GM12872 (cell line): ENCODE measurements around the gene SLAMF6.

ENCODE experiments used
- TF ChIP-seq, protein P1 (sequence below): IDR thresholded peaks from 3 replicates; pipeline ENCODE4 v1.5.1; 2011; ENCODE audit warnings: low read depth, mild to moderate bottlenecking, low read length, moderate library complexity; ENCODE audit not compliant: insufficient read depth

SLAMF6 gene

DNA sequence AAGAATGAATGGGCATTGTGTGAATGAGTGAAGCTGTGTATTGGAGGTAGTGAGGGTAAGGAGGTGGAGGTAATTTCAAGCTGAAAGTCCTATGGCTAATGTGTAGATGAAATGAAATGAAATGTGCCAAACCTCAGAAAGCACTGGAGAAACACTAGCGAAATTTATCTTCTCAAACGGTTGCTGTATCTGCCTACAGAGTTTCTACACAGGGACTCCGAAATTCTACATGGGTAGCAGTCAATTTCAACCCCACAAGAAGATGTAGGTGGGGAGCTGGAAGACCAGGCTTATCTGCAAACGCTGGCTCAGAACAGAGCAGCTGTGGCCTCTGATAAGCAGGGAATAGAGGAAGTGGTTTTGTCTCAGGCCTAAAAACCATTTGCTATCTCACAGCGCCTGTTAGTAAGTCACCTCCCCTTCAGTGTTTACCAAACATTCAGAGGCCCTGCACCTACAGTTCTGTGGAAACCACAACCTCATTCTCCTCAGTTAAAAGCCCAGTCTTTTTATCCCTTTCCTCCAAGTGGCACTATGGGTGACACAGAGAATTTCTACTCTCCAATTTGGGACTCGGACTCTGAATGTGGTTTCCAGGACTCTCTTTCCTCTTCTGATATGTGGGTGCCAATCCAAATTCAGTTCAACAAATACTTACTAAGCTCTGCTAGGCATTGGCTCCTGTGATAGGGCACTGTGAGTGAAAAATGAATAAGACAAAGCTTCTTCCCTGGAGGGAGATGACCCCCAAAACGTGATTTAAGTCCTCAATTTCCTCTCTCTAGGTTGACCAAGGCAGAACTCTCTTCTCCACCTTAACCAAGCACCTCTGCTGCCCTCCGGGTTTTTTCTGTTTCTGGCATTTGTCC lies 17.2 kb upstream of the SLAMF6 start:
- TF ChIP-seq, protein P1, sequence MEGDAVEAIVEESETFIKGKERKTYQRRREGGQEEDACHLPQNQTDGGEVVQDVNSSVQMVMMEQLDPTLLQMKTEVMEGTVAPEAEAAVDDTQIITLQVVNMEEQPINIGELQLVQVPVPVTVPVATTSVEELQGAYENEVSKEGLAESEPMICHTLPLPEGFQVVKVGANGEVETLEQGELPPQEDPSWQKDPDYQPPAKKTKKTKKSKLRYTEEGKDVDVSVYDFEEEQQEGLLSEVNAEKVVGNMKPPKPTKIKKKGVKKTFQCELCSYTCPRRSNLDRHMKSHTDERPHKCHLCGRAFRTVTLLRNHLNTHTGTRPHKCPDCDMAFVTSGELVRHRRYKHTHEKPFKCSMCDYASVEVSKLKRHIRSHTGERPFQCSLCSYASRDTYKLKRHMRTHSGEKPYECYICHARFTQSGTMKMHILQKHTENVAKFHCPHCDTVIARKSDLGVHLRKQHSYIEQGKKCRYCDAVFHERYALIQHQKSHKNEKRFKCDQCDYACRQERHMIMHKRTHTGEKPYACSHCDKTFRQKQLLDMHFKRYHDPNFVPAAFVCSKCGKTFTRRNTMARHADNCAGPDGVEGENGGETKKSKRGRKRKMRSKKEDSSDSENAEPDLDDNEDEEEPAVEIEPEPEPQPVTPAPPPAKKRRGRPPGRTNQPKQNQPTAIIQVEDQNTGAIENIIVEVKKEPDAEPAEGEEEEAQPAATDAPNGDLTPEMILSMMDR: no peak

DNA sequence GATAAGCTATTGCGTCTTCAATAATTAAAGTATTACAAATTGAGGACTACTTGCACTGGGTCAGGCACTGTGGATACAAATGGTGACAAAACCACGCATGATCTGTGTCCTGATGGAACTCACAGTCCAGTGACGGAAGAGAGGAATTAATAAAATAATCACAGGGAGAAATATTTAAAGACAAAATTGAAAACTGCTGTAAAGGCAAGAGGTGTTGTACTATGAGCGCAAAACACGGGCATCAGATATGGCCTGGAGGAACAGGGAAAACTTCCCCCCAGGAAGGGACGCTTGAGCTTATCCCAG lies 16.6 kb upstream of the SLAMF6 start:
- TF ChIP-seq, protein P1: no peak

DNA sequence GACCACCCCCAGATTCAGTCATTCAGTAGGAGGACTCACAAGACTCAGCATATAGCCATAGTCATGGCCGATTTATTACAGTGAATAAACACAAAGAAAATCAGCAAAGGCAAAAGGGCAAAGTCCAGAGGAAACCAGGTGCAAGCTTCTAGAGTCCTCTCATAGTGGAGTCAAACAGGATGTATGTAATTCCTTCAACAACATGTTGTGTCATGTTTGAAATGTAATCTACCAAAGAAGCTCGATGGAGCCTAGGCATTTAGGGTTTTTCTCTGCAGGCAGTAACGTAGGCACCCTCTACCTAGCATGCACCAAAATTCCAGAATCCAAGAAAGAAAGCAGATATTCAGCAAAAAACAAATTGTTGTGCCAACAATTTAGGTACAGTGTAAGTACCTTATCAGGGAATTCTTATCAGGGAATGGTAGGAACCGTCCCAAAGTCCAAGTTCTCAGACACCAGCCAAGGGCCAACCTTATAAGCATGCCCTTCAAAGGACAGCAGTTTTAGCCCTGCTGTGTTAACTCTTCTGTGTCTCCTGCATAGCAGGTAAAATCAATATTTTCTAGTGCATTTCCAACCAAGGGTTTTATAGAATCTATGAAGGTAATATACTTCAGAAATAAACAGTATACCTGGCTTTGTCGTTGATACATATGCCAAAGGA lies 16.1 kb upstream of the SLAMF6 start:
- TF ChIP-seq, protein P1: no peak

DNA sequence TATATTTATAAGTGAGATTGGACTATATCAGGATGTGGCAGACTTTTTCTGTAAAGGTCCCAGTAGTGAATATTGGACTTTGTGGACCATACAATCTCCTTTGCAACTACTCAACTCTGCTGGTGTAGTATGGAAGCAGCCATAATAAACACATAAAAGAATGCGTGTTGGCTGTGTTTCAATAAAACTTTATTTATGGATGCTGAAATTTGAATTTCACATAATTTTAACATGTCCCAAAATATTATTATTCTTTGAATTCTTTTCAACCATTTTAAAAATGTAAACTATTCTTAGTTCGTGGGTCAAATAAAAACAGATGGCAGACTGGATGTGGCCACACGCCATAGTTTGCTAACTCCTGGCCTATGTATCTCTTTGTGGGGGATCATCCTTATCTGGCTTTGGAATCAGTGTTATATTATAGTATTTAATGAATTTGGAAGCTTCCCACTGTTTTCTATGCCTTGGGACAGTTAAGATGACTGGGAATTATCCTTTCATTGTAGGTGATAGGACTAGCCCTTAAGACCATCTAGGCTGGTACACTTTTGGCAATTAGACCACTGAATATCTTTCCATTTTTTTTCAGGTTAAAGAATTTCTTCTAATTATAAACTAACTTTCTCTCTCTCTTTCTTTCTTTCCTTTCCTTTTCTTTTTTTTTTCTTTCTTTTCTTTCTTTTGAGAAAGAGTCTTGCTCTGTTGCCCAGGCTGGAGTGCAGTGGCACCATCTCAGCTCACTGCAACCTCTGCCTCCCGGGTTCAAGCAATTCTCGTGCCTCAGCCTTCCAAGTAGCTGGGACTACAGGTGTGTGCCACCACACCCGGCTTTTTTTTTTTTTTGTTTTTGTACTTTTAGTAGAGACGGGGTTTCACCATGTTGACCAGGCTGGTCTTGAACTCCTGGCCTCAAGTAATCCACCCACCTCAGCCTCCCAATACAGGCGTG lies 14.9 kb upstream of the SLAMF6 start:
- TF ChIP-seq, protein P1: no peak

DNA sequence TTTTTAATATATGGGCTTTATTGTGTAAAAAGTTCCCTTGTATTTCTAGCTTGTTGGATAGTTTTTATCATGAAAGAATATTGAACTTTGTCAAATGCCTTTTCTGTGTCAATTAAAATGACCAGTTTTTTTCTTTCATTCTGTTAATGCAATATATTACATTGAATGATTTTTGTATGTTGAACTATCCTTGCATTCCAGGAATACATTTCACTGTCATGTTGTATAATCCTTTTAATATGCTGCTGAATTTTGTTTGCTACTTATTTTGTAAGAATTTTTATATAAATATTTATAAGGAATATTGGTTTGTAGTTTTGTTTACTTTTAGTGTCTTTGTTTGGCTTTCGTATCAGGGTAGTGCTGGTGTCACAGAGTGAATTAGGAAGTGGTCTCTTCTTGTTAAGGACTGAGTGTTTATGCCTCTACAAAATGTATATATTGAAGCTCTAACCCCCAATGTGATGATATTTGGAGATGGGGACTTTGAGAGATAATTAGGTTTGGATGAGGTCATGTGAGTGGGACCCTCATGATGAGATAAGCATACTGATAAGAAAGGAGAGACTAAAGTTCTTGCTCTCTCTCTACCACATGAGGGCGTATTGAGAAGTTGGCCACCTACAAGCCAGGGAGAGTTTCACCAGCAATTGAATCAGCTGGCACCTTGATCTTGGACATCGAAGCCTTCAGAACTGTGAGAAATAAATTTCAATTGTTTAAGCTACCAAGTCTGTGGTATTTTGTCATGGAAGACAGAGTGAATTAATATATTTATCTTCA lies 12.0 kb upstream of the SLAMF6 start:
- TF ChIP-seq, protein P1: peak; percentile 10; the same call in 1 of the 3 replicates

DNA sequence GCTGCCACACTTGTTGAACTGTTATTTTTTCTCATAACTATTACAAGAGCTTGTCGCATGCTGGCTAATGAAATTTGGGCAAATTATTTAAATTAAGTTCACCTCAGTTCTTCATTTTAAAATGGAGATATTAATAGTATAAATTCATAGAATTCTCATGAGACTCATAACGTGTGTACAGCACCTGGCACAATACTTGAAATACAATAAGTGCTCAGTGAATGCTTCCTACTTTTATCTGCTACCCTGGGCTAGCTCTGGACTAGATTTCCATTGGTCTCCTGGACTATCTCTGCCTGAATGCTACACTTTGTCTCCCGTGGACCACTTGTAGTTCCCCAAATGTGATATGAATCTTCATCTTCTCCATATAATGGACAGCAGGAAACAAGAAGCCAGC lies 919 bp downstream of the SLAMF6 start:
- TF ChIP-seq, protein P1: no peak
